GM12875 (cell line): ENCODE measurements around the gene COPG2.

Source experiments
- H3K4me3 ChIP-seq: one replicate; pipeline ENCODE4 v1.5.1; 2011; ENCODE audit warnings: low read depth, low read length, control low read depth
- TF ChIP-seq, protein P1 (sequence below): IDR thresholded peaks from 2 replicates; pipeline ENCODE4 v1.5.1; 2011; ENCODE audit warnings: low read depth, mild to moderate bottlenecking, control low read depth, inconsistent platforms, low read length, moderate library complexity, borderline replicate concordance; ENCODE audit not compliant: insufficient read depth

COPG2 gene

DNA sequence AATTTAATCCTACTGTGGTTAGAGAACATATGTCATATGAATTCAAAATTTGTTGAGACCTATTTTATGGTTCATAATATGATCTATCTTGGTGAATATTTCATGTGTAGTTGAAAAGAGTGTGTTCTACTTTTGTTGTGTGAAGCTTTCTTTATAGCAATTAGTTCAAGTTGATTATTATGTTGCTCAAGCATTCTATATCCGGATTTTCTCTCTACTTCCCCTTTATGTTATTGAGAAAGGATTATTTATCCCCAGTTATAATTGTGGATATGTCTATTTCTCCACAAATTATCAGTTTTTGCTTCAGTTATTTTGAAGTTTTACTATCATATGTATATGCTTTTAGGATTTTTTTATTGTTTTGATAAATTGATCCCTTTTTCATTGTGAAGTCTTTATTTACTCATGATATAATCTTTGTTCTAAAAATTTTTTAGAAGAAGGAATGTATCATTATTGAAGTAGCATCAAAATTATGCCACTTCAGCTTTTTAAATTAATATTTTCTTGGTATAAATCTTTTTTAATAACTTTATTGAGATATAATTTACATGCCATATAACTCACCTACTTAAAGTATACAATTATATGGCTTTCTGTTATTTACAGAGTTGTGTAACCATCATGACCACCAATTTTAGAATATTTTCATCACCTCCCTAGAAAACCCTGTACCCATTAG is 188.7 kb downstream of the COPG2 start:
- TF ChIP-seq, protein P1, sequence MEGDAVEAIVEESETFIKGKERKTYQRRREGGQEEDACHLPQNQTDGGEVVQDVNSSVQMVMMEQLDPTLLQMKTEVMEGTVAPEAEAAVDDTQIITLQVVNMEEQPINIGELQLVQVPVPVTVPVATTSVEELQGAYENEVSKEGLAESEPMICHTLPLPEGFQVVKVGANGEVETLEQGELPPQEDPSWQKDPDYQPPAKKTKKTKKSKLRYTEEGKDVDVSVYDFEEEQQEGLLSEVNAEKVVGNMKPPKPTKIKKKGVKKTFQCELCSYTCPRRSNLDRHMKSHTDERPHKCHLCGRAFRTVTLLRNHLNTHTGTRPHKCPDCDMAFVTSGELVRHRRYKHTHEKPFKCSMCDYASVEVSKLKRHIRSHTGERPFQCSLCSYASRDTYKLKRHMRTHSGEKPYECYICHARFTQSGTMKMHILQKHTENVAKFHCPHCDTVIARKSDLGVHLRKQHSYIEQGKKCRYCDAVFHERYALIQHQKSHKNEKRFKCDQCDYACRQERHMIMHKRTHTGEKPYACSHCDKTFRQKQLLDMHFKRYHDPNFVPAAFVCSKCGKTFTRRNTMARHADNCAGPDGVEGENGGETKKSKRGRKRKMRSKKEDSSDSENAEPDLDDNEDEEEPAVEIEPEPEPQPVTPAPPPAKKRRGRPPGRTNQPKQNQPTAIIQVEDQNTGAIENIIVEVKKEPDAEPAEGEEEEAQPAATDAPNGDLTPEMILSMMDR: no peak

DNA sequence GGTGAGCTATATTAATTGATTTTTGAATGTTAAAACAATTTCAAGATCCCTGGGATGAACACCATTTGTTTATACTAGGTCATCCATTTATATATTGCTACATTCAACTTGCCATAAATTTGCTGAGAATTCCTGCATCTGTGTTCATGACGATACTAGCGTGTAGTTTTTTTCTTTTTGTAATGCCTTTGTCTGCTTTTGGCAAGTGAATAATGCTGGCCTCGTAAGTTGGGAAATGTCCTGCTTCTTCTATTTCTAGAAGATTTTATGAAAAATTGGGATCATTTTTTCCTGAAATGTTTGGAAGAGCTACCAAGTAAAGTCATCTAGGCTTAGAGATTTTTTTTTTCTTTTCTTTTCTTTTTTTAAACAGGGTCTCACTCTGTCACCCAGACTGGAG is 189.6 kb downstream of the COPG2 start:
- TF ChIP-seq, protein P1: no peak
- H3K4me3 ChIP-seq: no peak overlapping the region

More for the DNA sequence above, 188.7 kb downstream of the COPG2 start:
- H3K4me3 ChIP-seq: no peak overlapping the region

DNA sequence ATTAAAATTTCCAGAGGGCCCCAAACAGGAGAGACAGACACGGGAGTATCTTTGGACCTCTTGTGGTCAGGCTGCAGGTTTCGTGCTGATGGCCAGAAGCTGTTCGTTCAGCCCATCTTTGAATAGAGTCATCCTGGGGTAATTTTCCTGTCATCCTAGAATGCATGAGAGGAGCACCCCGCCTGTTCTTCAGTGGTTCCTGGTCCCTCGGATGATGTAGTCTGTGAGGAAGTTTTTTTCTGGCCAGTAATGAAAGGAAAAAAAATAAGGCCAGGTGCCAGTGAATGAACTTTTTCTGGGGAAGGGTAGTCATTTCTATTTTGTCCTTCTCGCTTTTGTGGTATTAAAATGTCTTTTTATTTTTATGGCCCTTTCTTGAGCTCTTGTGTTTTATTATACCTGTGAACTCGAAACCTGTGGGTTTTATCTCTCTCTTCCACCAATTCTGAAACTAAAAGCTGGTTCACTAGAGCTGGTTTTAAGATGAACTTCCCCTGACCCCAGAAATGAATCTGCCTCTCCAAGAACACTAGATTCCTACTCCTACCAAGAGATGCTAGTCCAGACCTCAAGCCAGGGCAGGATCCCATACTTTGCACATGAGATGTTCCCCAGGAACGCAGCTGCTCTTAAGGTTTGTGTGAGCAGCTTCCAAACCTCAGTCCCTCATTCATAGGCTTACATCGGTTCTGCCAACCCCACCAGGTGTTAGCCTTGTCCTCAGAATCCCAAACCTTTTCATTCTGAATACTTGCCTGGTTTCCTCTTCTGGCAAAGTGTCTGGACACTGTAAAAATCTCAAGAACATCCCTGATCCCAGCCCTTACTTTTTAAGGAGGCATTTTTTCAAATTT is 192.0 kb downstream of the COPG2 start:
- TF ChIP-seq, protein P1: no peak
- H3K4me3 ChIP-seq: no peak overlapping the region

DNA sequence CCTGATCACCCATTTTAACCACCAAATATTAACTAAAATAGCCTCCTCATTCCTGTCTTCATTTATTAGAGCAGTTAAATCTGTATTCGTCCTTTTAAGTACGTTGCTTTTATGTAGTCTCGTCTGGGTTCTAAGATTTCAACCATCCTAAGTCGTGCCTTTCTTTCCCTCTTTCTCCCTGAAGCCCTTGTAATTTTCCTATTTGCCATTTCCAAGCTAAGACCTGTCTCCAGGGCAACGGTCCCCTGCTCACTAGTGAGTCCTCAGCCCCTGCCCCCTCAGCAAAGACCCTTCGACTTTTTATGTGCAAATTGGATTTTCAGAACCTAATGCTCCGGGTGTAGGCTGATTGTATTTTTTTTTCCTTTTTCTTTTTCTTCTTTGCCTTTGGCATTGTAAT is 192.8 kb downstream of the COPG2 start:
- TF ChIP-seq, protein P1: no peak

DNA sequence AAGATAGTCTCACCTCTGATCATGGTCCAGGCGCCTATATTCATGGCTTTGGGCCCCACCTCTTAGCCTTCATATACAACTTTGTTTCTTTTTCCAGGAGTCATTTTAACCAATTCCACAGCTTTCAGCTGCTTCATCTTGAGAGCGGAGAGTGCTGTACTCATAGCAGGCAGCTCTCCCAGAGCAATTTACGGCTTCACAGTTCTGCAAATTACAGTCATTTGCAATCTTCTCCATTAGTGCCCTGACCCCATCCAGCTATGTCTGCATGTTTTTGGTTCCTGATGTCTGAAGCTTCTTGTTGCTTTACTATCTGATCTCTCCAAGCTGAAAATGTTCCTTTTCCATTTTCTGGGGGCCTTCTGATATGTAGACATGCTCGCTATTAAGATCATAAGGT is 194.7 kb downstream of the COPG2 start:
- H3K4me3 ChIP-seq: no peak overlapping the region
- TF ChIP-seq, protein P1: no peak

More for the DNA sequence above, 192.8 kb downstream of the COPG2 start:
- no peak overlapping the region for H3K4me3 ChIP-seq

DNA sequence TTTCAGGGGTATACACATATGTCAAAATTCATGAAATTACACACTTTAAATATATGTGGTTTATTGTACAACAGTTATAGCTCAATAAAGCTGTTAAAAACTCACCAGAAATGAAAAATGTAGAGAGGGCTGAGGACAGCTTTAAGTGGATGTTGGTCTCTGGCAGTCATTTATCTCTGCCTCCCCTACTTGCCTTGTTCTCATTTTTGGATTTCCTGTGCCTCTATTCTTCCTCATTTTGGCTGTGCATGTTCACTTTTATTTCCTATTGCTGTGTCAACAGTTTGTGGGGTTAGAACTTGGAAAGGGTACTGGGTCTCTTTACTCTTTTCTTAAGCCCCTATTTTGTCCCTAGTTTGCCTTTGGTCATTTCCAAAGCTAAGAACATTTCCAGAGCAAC is 195.3 kb downstream of the COPG2 start:
- TF ChIP-seq, protein P1: no peak
- H3K4me3 ChIP-seq: no peak overlapping the region
